ENCODE data around the gene OSMR. TPM values are rescaled to one million over a fixed set of nuclear protein-coding genes. Genes with fewer than 3 reads are reported as not detected.

Gene OSMR
- total RNA-seq, 1 donor from 2014 or later: 61.6 TPM

DNA sequence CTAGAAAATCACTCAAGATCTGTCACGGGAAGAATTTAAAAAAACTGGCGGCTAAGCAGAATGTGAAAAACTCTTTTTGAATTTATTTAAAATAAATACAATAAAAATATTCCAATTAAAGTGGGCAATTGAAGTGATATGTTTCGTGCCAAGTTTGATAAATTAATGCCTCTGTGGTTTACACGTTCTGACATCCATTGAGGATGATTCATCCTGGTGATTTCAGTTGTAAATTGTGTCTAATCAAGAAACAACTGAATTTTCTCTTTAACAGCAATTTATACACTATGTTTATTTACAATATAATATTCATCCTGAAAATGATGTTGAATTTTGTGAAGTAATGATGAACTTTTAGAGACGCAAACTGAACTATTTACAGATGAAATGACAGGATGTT lies 21.0 kb upstream of the OSMR start:
- Histone ChIP-seq H3K4me3 (no peak overlapping the region), H3K4me1 (no peaks in the 10 kb centered on the region), H3K36me3 (peaks cover 4% of the 10 kb centered on the region), H3K9me3 (no peaks in the 10 kb centered on the region), H3K27ac (no peak overlapping the region), H3K27me3 (ENCODE audit: low read depth) (no peaks in the 10 kb centered on the region)
- intact Hi-C loops (cut with DNase I): no loop called here
- no peak for ATAC-seq
- no peak for DNase-seq
- TF ChIP-seq CTCF (IDR thresholded peaks at IDR 0.05): no peak

DNA sequence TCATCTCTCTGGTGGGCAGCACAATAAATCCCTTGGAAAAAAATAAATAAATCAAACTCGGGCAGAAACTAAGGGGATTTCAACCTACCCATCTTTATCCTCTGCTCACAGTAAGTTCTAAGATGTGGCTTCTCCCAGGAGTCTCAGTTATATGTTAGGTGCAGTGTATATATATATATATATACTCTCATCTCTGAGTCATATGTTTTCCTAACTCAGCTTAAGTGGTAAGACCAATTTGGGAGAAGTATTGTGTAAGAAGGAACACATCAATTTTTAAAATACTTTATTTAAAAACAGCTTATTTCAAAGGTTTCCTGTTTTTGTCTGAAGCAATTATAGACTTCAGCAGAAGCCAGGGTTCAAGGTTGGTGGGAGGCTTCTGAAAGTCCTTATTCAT lies 20.3 kb upstream of the OSMR start:
- no peak for DNase-seq
- no peak overlapping the region for H3K27ac ChIP-seq
- H3K9me3 ChIP-seq: no peaks in the 10 kb centered on the region
- no peak for ATAC-seq
- no peaks in the 10 kb centered on the region for H3K4me1 ChIP-seq
- no peaks in the 10 kb centered on the region for H3K27me3 ChIP-seq (ENCODE audit: low read depth)
- intact Hi-C loops (cut with DNase I): no loop called here
- H3K4me3 ChIP-seq: no peak overlapping the region
- no peak for TF ChIP-seq CTCF (IDR thresholded peaks at IDR 0.05)
- H3K36me3 ChIP-seq: peaks cover 4% of the 10 kb centered on the region

- peaks cover 4% of the 10 kb centered on the region for H3K36me3 ChIP-seq
- H3K4me3 ChIP-seq: no peak overlapping the region
- DNase-seq (no peak), ATAC-seq (no peak)
- no peak overlapping the region for H3K27ac ChIP-seq
- H3K4me1 ChIP-seq: peaks cover 4% of the 10 kb centered on the region
- H3K9me3 ChIP-seq: no peaks in the 10 kb centered on the region
- intact Hi-C loops (cut with DNase I): no loop called here
- no peaks in the 10 kb centered on the region for H3K27me3 ChIP-seq (ENCODE audit: low read depth)
- TF ChIP-seq CTCF (IDR thresholded peaks at IDR 0.05): no peak
Measured at GRCh38 chr5:38827525-38827924, 18.3 kb upstream of the OSMR start.

DNA sequence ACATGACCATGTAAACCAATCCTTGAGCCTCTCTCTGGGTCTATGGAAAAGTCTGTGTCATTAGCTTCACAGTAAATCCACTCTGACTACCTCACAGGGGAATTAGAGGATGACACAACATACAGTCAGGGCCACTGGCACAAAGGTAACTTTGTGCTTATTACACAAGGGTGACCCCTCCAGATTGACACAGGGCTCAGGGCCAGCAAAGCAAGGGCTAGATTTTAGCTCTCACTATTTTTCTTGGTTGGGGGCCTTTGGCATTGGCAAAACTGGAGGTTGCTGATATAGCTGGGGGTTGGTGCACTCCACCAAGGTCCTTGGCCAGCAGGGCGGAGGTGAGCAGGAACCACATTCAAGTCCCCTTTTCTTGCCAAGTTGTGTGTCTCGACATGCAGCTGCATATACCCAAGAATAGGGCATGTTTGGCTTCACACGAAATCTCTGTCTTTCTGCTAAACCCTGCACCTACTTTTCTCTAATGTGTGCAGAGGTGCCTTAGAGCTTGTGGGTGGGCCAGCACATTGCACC lies 15.2 kb upstream of the OSMR start:
- no peak overlapping the region for H3K4me3 ChIP-seq
- H3K27me3 ChIP-seq (ENCODE audit: low read depth): no peaks in the 10 kb centered on the region
- DNase-seq (no peak), ATAC-seq (peak in 1 of 2 donors; percentile 25)
- no peaks in the 10 kb centered on the region for H3K9me3 ChIP-seq
- peaks cover 13% of the 10 kb centered on the region for H3K4me1 ChIP-seq
- no peak for TF ChIP-seq CTCF (IDR thresholded peaks at IDR 0.05)
- intact Hi-C loops (cut with DNase I): no loop called here
- H3K27ac ChIP-seq: no peak overlapping the region
- H3K36me3 ChIP-seq: no peaks in the 10 kb centered on the region

- DNase-seq (no peak), ATAC-seq (no peak)
- no peaks in the 10 kb centered on the region for H3K27me3 ChIP-seq (ENCODE audit: low read depth)
- intact Hi-C loops (cut with DNase I): no loop called here
- H3K4me1 ChIP-seq: peaks cover 14% of the 10 kb centered on the region
- no peaks in the 10 kb centered on the region for H3K36me3 ChIP-seq
- H3K27ac ChIP-seq: no peak overlapping the region
- no peaks in the 10 kb centered on the region for H3K9me3 ChIP-seq
- H3K4me3 ChIP-seq: no peak overlapping the region
- TF ChIP-seq CTCF (IDR thresholded peaks at IDR 0.05): no peak
Measured at GRCh38 chr5:38831117-38831516, 14.7 kb upstream of the OSMR start.

GRCh38 chr5:38831909-38832308 lies 13.9 kb upstream of the OSMR start:
- intact Hi-C loops (cut with DNase I): no loop called here
- no peak for DNase-seq
- Histone ChIP-seq H3K9me3 (no peaks in the 10 kb centered on the region), H3K36me3 (no peaks in the 10 kb centered on the region), H3K4me3 (no peak overlapping the region), H3K4me1 (peaks cover 14% of the 10 kb centered on the region), H3K27me3 (ENCODE audit: low read depth) (no peaks in the 10 kb centered on the region), H3K27ac (no peak overlapping the region)
- ATAC-seq: peak; percentile 58 to 79
- peak; percentile 24 for TF ChIP-seq CTCF (IDR thresholded peaks at IDR 0.05)
